ENCODE measurements around the gene NABP2. TPM values are rescaled to one million over a fixed set of nuclear protein-coding genes. Genes with fewer than 3 reads are reported as not detected.

The NABP2 gene
- total RNA-seq: 30.0 and 48.1 TPM in 2 replicates

GRCh38 chr12:56224102-56224701 is at the start of gene NABP2:
TSS of gene NABP2 (plus strand) at chr12:56224342. CDS start at chr12:56224857, 515 bp downstream.

GRCh38 chr12:56189099-56189917 is 34.8 kb upstream of the NABP2 start, which contains the start of gene SMARCC2:
TSS of gene SMARCC2 (minus strand) at chr12:56189483. CDS start at chr12:56189461, 22 bp downstream.

GRCh38 chr12:56221757-56222530 is 2.2 kb upstream of the NABP2 start, which contains the start of gene RNF41:
TSS of gene RNF41 (minus strand) at chr12:56221922. CDS start at chr12:56214047, 7,875 bp downstream.

GRCh38 chr12:56229916-56230431 is 5.8 kb downstream of the NABP2 start, which contains the start of gene SLC39A5:
TSS of gene SLC39A5 (plus strand) at chr12:56230051. CDS start at chr12:56231275, 1,224 bp downstream.

GRCh38 chr12:56258068-56258819 is 34.1 kb downstream of the NABP2 start, which contains the start of gene ANKRD52:
TSS of gene ANKRD52 (minus strand) at chr12:56258384. CDS start at chr12:56258269, 115 bp downstream.

GRCh38 chr12:56266693-56267442 is 42.7 kb downstream of the NABP2 start, which contains the start of gene COQ10A:
TSS of gene COQ10A (plus strand) at chr12:56266942. CDS start at chr12:56267119, 177 bp downstream.

Other genes with a start within 250 kb of the NABP2 start
- 14.5 and 18.4 TPM in 2 replicates for gene SUOX, start 227.1 kb upstream of the NABP2 start, total RNA-seq
- 4.1 and 5.3 TPM in 2 replicates for gene IKZF4, start 203.3 kb upstream of the NABP2 start, total RNA-seq
- gene RPS26, start 182.4 kb upstream of the NABP2 start, total RNA-seq: 819 and 1,390 TPM in 2 replicates
- gene ERBB3, start 144.2 kb upstream of the NABP2 start, total RNA-seq: 2.3 and 5.6 TPM in 2 replicates
- 87.1 and 204 TPM in 2 replicates for gene PA2G4, start 119.8 kb upstream of the NABP2 start, total RNA-seq
- gene RPL41, start 107.7 kb upstream of the NABP2 start, total RNA-seq: 1,989 and 2,469 TPM in 2 replicates
- 2.3 and 3.0 TPM in 2 replicates for gene ZC3H10, start 106.1 kb upstream of the NABP2 start, total RNA-seq
- gene ESYT1, start 96.1 kb upstream of the NABP2 start, total RNA-seq: 318 and 340 TPM in 2 replicates
- gene MYL6B, start 71.8 kb upstream of the NABP2 start, total RNA-seq: 91.1 and 109 TPM in 2 replicates
- 1,442 and 2,553 TPM in 2 replicates for gene MYL6, start 66.0 kb upstream of the NABP2 start, total RNA-seq
- 35.0 and 49.7 TPM in 2 replicates for gene SMARCC2, start 34.9 kb upstream of the NABP2 start, total RNA-seq
- gene RNF41, start 2.4 kb upstream of the NABP2 start, total RNA-seq: 53.6 and 72.0 TPM in 2 replicates
- not detected in 2 replicates for gene SLC39A5, start 5.7 kb downstream of the NABP2 start, total RNA-seq
- gene ANKRD52, start 34.0 kb downstream of the NABP2 start, total RNA-seq: 42.3 and 54.6 TPM in 2 replicates
- gene COQ10A, start 42.6 kb downstream of the NABP2 start, total RNA-seq: 9.6 and 9.8 TPM in 2 replicates
- gene CS, start 76.0 kb downstream of the NABP2 start, total RNA-seq: 130 and 148 TPM in 2 replicates
- 75.3 and 76.6 TPM in 2 replicates for gene CNPY2, start 91.6 kb downstream of the NABP2 start, total RNA-seq
- 15.6 and 21.6 TPM in 2 replicates for gene PAN2, start 109.7 kb downstream of the NABP2 start, total RNA-seq
- 1.1 and 1.5 TPM in 2 replicates for gene IL23A, start 114.5 kb downstream of the NABP2 start, total RNA-seq
- 53.4 and 121 TPM in 2 replicates for gene STAT2, start 135.8 kb downstream of the NABP2 start, total RNA-seq
- not detected in 2 replicates for gene APOF, start 138.5 kb downstream of the NABP2 start, total RNA-seq
- 6.5 and 33.7 TPM in 2 replicates for gene TIMELESS, start 225.1 kb downstream of the NABP2 start, total RNA-seq
- gene MIP, start 230.3 kb downstream of the NABP2 start, total RNA-seq: 0.98 TPM in 1 of 2 replicates, not detected in the other
- gene SPRYD4, start 244.2 kb downstream of the NABP2 start, total RNA-seq: 1.5 and 1.6 TPM in 2 replicates

All from mesangial cell (primary cell).